IPS-20b (cell line): ENCODE measurements around the gene DNAJC11.

Experiments used
- H3K27ac ChIP-seq: one replicate; pipeline ENCODE4 v1.5.1; 2013; ENCODE audit warnings: low read length
- H3K27me3 ChIP-seq: 2 replicates; pipeline ENCODE4 v1.6.1; 2013; ENCODE audit warnings: mild to moderate bottlenecking, low read length, inconsistent platforms; ENCODE audit not compliant: insufficient read depth
- H3K36me3 ChIP-seq: 2 replicates; pipeline ENCODE4 v1.6.1; 2013; ENCODE audit warnings: low read depth, mild to moderate bottlenecking, inconsistent platforms, low read length, moderate library complexity; ENCODE audit not compliant: insufficient read depth
- H3K4me1 ChIP-seq: 2 replicates; pipeline ENCODE4 v1.6.1; 2013; ENCODE audit warnings: mild to moderate bottlenecking, control low read depth, inconsistent platforms, low read length, moderate library complexity; ENCODE audit not compliant: insufficient read depth
- H3K4me3 ChIP-seq: 2 replicates; pipeline ENCODE4 v1.5.1; 2013; ENCODE audit warnings: mild to moderate bottlenecking, low read length, inconsistent platforms
- H3K9ac ChIP-seq: 2 replicates; pipeline ENCODE4 v1.6.1; 2013; ENCODE audit warnings: low read depth, mild to moderate bottlenecking, inconsistent platforms, low read length, moderate library complexity
- H3K9me3 ChIP-seq: 2 replicates; pipeline ENCODE4 v1.6.1; 2013; ENCODE audit warnings: mild to moderate bottlenecking, low read depth, low read length, inconsistent platforms; ENCODE audit not compliant: insufficient read depth

DNAJC11 gene

GRCh38 chr1:6632588-6633514 lies 68.8 kb downstream of the DNAJC11 start:
- Histone ChIP-seq H3K4me3 (no peak overlapping the region), H3K4me1 (no peaks in the 10 kb centered on the region), H3K27ac (no peak overlapping the region), H3K27me3 (no peaks in the 10 kb centered on the region), H3K9me3 (no peaks in the 10 kb centered on the region), H3K36me3 (peaks cover 83% of the 10 kb centered on the region), H3K9ac (no peak overlapping the region)

- no peaks in the 10 kb centered on the region; the same call in 1 of the 2 replicates for H3K4me1 ChIP-seq
- no peaks in the 10 kb centered on the region for H3K9me3 ChIP-seq
- no peak overlapping the region for H3K27ac ChIP-seq
- no peak overlapping the region for H3K4me3 ChIP-seq
- no peak overlapping the region for H3K9ac ChIP-seq
- no peaks in the 10 kb centered on the region for H3K27me3 ChIP-seq
- H3K36me3 ChIP-seq, result peaks cover 69% of the 10 kb centered on the region
Measured at GRCh38 chr1:6631058-6631457, 70.6 kb downstream of the DNAJC11 start.

GRCh38 chr1:6630027-6630426 lies 71.6 kb downstream of the DNAJC11 start:
- peaks cover 59% of the 10 kb centered on the region for H3K36me3 ChIP-seq
- no peak overlapping the region for H3K27ac ChIP-seq
- no peaks in the 10 kb centered on the region for H3K27me3 ChIP-seq
- no peak overlapping the region for H3K9ac ChIP-seq
- H3K4me3 ChIP-seq, result no peak overlapping the region
- no peaks in the 10 kb centered on the region; the same call in 1 of the 2 replicates for H3K4me1 ChIP-seq
- H3K9me3 ChIP-seq, result no peaks in the 10 kb centered on the region

GRCh38 chr1:6628971-6629479 lies 72.6 kb downstream of the DNAJC11 start:
- Histone ChIP-seq H3K9ac (no peak overlapping the region), H3K4me1 (no peaks in the 10 kb centered on the region; the same call in 1 of the 2 replicates), H3K4me3 (no peak overlapping the region), H3K27me3 (no peaks in the 10 kb centered on the region), H3K27ac (no peak overlapping the region), H3K36me3 (peaks cover 51% of the 10 kb centered on the region), H3K9me3 (no peaks in the 10 kb centered on the region)

- Histone ChIP-seq H3K36me3 (peaks cover 51% of the 10 kb centered on the region), H3K4me3 (no peak overlapping the region), H3K4me1 (no peaks in the 10 kb centered on the region; the same call in 1 of the 2 replicates), H3K9me3 (no peaks in the 10 kb centered on the region), H3K27ac (no peak overlapping the region), H3K9ac (no peak overlapping the region), H3K27me3 (no peaks in the 10 kb centered on the region)
Measured at GRCh38 chr1:6627841-6628545, 73.6 kb downstream of the DNAJC11 start.

- no peak overlapping the region for H3K4me3 ChIP-seq
- H3K4me1 ChIP-seq, result no peaks in the 10 kb centered on the region; the same call in 1 of the 2 replicates
- peaks cover 51% of the 10 kb centered on the region for H3K36me3 ChIP-seq
- H3K27ac ChIP-seq, result no peak overlapping the region
- H3K9ac ChIP-seq, result no peak overlapping the region
- H3K27me3 ChIP-seq, result no peaks in the 10 kb centered on the region
- H3K9me3 ChIP-seq, result no peaks in the 10 kb centered on the region
Measured at GRCh38 chr1:6627031-6627430, 74.6 kb downstream of the DNAJC11 start.

- H3K4me1 ChIP-seq, result no peaks in the 10 kb centered on the region; the same call in 1 of the 2 replicates
- H3K9me3 ChIP-seq, result no peaks in the 10 kb centered on the region
- peak overlapping the region; percentile 75 for H3K9ac ChIP-seq
- H3K27me3 ChIP-seq, result no peaks in the 10 kb centered on the region
- peak overlapping the region; percentile 90 for H3K4me3 ChIP-seq
- no peak overlapping the region for H3K27ac ChIP-seq
- H3K36me3 ChIP-seq, result peaks cover 64% of the 10 kb centered on the region
Measured at GRCh38 chr1:6625584-6626149, 75.9 kb downstream of the DNAJC11 start.

GRCh38 chr1:6624710-6625583 lies 76.7 kb downstream of the DNAJC11 start, which contains the start of gene THAP3:
TSS of gene THAP3 (plus strand) at chr1:6624868. CDS start at chr1:6625219, 351 bp downstream.
- Histone ChIP-seq H3K4me1 (no peaks in the 10 kb centered on the region; the same call in 1 of the 2 replicates), H3K4me3 (peak within 1 kb of the TSS; percentile 90), H3K9me3 (no peaks in the 10 kb centered on the region), H3K27ac (no peak within 1 kb of the TSS), H3K9ac (peak within 1 kb of the TSS; percentile 75), H3K27me3 (no peaks in the 10 kb centered on the region), H3K36me3 (peaks cover 68% of the 10 kb centered on the region)

GRCh38 chr1:6623269-6623965 lies 78.2 kb downstream of the DNAJC11 start:
- H3K4me3 ChIP-seq, result no peak overlapping the region
- no peaks in the 10 kb centered on the region for H3K9me3 ChIP-seq
- H3K36me3 ChIP-seq, result peaks cover 66% of the 10 kb centered on the region
- H3K4me1 ChIP-seq, result no peaks in the 10 kb centered on the region; the same call in 1 of the 2 replicates
- H3K27ac ChIP-seq, result no peak overlapping the region
- no peak overlapping the region for H3K9ac ChIP-seq
- no peaks in the 10 kb centered on the region for H3K27me3 ChIP-seq

GRCh38 chr1:6622396-6623152 lies 79.0 kb downstream of the DNAJC11 start:
- Histone ChIP-seq H3K27ac (no peak overlapping the region), H3K36me3 (peaks cover 68% of the 10 kb centered on the region)

More at GRCh38 chr1:6622396-6623152, 79.0 kb downstream of the DNAJC11 start:
- H3K9me3 ChIP-seq, result no peaks in the 10 kb centered on the region
- H3K4me3 ChIP-seq, result no peak overlapping the region
- H3K27me3 ChIP-seq, result no peaks in the 10 kb centered on the region
- no peak overlapping the region for H3K9ac ChIP-seq
- H3K4me1 ChIP-seq, result no peaks in the 10 kb centered on the region; the same call in 1 of the 2 replicates
